HepG2 (cell line): ENCODE measurements around the gene APBB2. TPM values are rescaled to one million over a fixed set of nuclear protein-coding genes. Genes with fewer than 3 reads are reported as not detected.

ENCODE experiments used
- ATAC-seq: fragments of 200-7000 bp; cut with Tn5 transposase; 3 replicates; pipeline ENCODE4 v1.9.1; 2020; ENCODE audit warnings: mild to moderate bottlenecking, moderate library complexity
- BruUV-seq: library from RNA; stranded (reverse); fragments of 400-500 nt; replicated peaks from 2 replicates; lab custom pipeline; 2021; lab: Mats Ljungman, UMichigan
- CTCF ChIA-PET: fragments of 300-600 bp; formaldehyde crosslinking; extraction: SDS; loops from one replicate; lab custom pipeline; 2021; ENCODE audit warnings: low total read pairs, inconsistent platforms, low intra/inter-chr PET ratio; lab: Yijun Ruan, JAX
- POLR2A ChIA-PET: fragments of 350-600 bp; sonication (Branson Sonifier 250); formaldehyde crosslinking; loops from one replicate; lab custom pipeline; 2020; ENCODE audit warnings: antibody characterized with exemption, inconsistent platforms; lab: Yijun Ruan, JAX
- DNase-seq: peaks from one replicate; pipeline ENCODE4 v3.0.0-alpha.2; 2015; ENCODE audit warnings: low spot score
- FAIRE-seq: peaks from 3 replicates; lab custom pipeline; 2011; peaks lifted over from hg19 to GRCh38; lab: Jason Lieb, UNC
- H2AFZ ChIP-seq: one replicate; pipeline ENCODE4 v1.6.1; 2011; ENCODE audit warnings: low read length, inconsistent platforms
- H3K27ac ChIP-seq: fragments of 300-600 bp; 3 replicates; pipeline ENCODE4 v1.8.0; 2011; ENCODE audit warnings: mixed run types, mild to moderate bottlenecking, mixed read lengths, low read length, inconsistent platforms; ENCODE audit not compliant: insufficient read depth; ENCODE audit errors: extremely low read length
- H3K27me3 ChIP-seq, 2 experiments: fragments of 200-600 bp in 1 of 2; 2 replicates in 1 of 2; 3 replicates in 1 of 2; pipeline versions ENCODE4 v1.6.0 to v1.8.0; 2011; ENCODE audit warnings: low read length in 2 of 2, mild to moderate bottlenecking in 2 of 2, moderate library complexity in 2 of 2, inconsistent platforms in 1 of 2; ENCODE audit not compliant: insufficient read depth in 2 of 2, control insufficient read depth in 1 of 2
- H3K36me3 ChIP-seq, 2 experiments: fragments of 200-600 bp in 1 of 2; replicated peaks in 1 of 2; 2 replicates in 1 of 2; 3 replicates in 1 of 2; pipeline versions ENCODE4 v1.5.1 to v1.8.0; 2011; ENCODE audit warnings: low read length in 2 of 2, inconsistent platforms in 1 of 2; ENCODE audit not compliant: insufficient read depth in 2 of 2, control insufficient read depth in 1 of 2
- H3K4me1 ChIP-seq: 2 replicates; pipeline ENCODE4 v1.5.1; 2012; ENCODE audit warnings: low read length, inconsistent platforms; ENCODE audit not compliant: insufficient read depth
- H3K4me2 ChIP-seq: 2 replicates; pipeline ENCODE4 v1.6.0; 2011; ENCODE audit warnings: low read depth, low read length, inconsistent platforms
- H3K4me3 ChIP-seq, 3 experiments: fragments of 200-600 bp in 1 of 3; sonication (generic), shearing (Covaris generic) in 1 of 3; replicated peaks in 1 of 3; 2 replicates each; pipeline ENCODE4 v1.5.1; 2011 to 2016; ENCODE audit warnings: low read length in 3 of 3, inconsistent platforms in 2 of 3, low read depth in 2 of 3, mild to moderate bottlenecking in 2 of 3, control low read depth in 1 of 3, mixed read lengths in 1 of 3; ENCODE audit not compliant: insufficient read depth in 1 of 3
- H3K79me2 ChIP-seq: one replicate; pipeline ENCODE4 v1.6.1; 2011; ENCODE audit warnings: low read length, inconsistent platforms; ENCODE audit not compliant: insufficient read depth
- H3K9ac ChIP-seq: 2 replicates; pipeline ENCODE4 v1.6.0; 2011; ENCODE audit warnings: mild to moderate bottlenecking, low read depth, low read length, inconsistent platforms; ENCODE audit not compliant: insufficient read depth
- H3K9me3 ChIP-seq: 2 replicates; pipeline ENCODE4 v1.5.1; 2012; ENCODE audit warnings: mild to moderate bottlenecking, low read length
- H4K20me1 ChIP-seq: 2 replicates; pipeline ENCODE4 v1.6.0; 2011; ENCODE audit warnings: inconsistent platforms, mild to moderate bottlenecking, low read length, moderate library complexity; ENCODE audit not compliant: insufficient read depth
- FOXA1 ChIP-seq, 2 experiments: fragments of 450-650 bp in 1 of 2; sonication (generic) in 1 of 2; formaldehyde crosslinking in 1 of 2; IDR thresholded peaks; 2 replicates each; pipeline versions ENCODE4 v1.4.0 to v1.6.1; 2016 to 2020; ENCODE audit warnings: missing genetic modification reagents in 1 of 2
- HES4 ChIP-seq: sonication (generic); formaldehyde crosslinking; IDR thresholded peaks from 2 replicates; pipeline ENCODE4 v1.9.0; 2021; ENCODE audit warnings: mild to moderate bottlenecking, missing genetic modification reagents, borderline replicate concordance
- KAT2B ChIP-seq: fragments of 150-350 bp; IDR thresholded peaks from 2 replicates; pipeline ENCODE4 v1.6.1; 2014; ENCODE audit warnings: low read depth, low read length, borderline replicate concordance
- KLF12 ChIP-seq: sonication (generic); formaldehyde crosslinking; IDR thresholded peaks from 2 replicates; pipeline ENCODE4 v1.4.0; 2020; ENCODE audit warnings: missing genetic modification reagents, borderline replicate concordance
- MEIS2 ChIP-seq: sonication (generic); formaldehyde crosslinking; IDR thresholded peaks from 2 replicates; pipeline ENCODE4 v1.9.0; 2021; ENCODE audit warnings: mild to moderate bottlenecking, missing genetic modification reagents
- MIXL1 ChIP-seq: IDR thresholded peaks from 2 replicates; pipeline ENCODE4 v1.6.1; 2016
- NFKB2 ChIP-seq: sonication (generic); formaldehyde crosslinking; IDR thresholded peaks from 2 replicates; pipeline ENCODE4 v1.4.0; 2020; ENCODE audit warnings: missing genetic modification reagents, borderline replicate concordance
- PITX1 ChIP-seq: sonication (generic); formaldehyde crosslinking; IDR thresholded peaks from 2 replicates; pipeline ENCODE4 v1.5.1; 2020; ENCODE audit warnings: mild to moderate bottlenecking, missing genetic modification reagents
- RBM22 ChIP-seq: fragments of 200-400 bp; formaldehyde crosslinking; optimal IDR thresholded peaks from 2 replicates; pipeline ENCODE3; 2017; ENCODE audit warnings: mild to moderate bottlenecking, low read length, moderate library complexity
- TBX2 ChIP-seq: sonication (generic); formaldehyde crosslinking; IDR thresholded peaks from 2 replicates; pipeline ENCODE4 v1.5.0; 2020; ENCODE audit warnings: missing genetic modification reagents, mild to moderate bottlenecking, borderline replicate concordance
- TP53 ChIP-seq: sonication (generic); formaldehyde crosslinking; conservative IDR thresholded peaks from 2 replicates; pipeline ENCODE4 v1.4.0; 2020; ENCODE audit warnings: missing genetic modification reagents
- ZFY ChIP-seq: sonication (generic); formaldehyde crosslinking; IDR thresholded peaks from 2 replicates; pipeline ENCODE4 v1.4.0; 2020; ENCODE audit warnings: missing genetic modification reagents
- ZMYM4 ChIP-seq: sonication (generic); formaldehyde crosslinking; IDR thresholded peaks from 2 replicates; pipeline ENCODE4 v1.8.1; 2023; ENCODE audit warnings: mild to moderate bottlenecking, missing genetic modification reagents
- ZNF567 ChIP-seq: sonication (generic); formaldehyde crosslinking; IDR thresholded peaks from 2 replicates; pipeline ENCODE4 v1.8.1; 2023; ENCODE audit warnings: mild to moderate bottlenecking, missing genetic modification reagents, borderline replicate concordance
- ZNF614 ChIP-seq: IDR thresholded peaks from 2 replicates; pipeline ENCODE4 v1.6.1; 2018; ENCODE audit warnings: missing biosample characterization, missing genetic modification reagents, inconsistent platforms, borderline replicate concordance
- ZNF770 ChIP-seq: sonication (generic); formaldehyde crosslinking; IDR thresholded peaks from 2 replicates; pipeline ENCODE4 v1.5.0; 2020; ENCODE audit warnings: mild to moderate bottlenecking, missing genetic modification reagents
- whole genome bisulfite sequencing: methylation state at CpG from one replicate; pipeline ENCODE4 v1.1.6; 2017; ENCODE audit warnings: low lambda C conversion rate; 5-methylcytosine and 5-hydroxymethylcytosine counted together
- in situ Hi-C: cut with HindIII; loops from 2 replicates; pipeline ENCODE4 v1.10.0; 2017; ENCODE audit warnings: low pct_unique_long_range_greater_than_20kb; ENCODE audit not compliant: extremely low pct_ligation_motif_present
- intact Hi-C: fragments of 100-400 bp; cut with micrococcal nuclease; formaldehyde crosslinking; loops from one replicate; pipeline ENCODE4 v1.10.0; 2022; ENCODE audit not compliant: unreplicated experiment
- polyA plus RNA-seq, 8 experiments: library from polyadenylated mRNA; depleted of rRNA in 3 of 8; stranded (reverse) in 7 of 8; unstranded in 1 of 8; fragments of >200 nt; fragmentation: Illumina TruSeq in 4 of 8; extraction: Trizol in 4 of 8; gene quantifications; 2 replicates each; pipeline versions ENCODE4 v1.2.1 to v1.2.3, GENCODE V29; 2011 to 2016; ENCODE audit warnings: low read depth in 4 of 8, missing spikeins in 1 of 8, mixed read lengths in 1 of 8; ENCODE audit not compliant: insufficient read depth in 1 of 8
- total RNA-seq, 5 experiments: library from RNA; depleted of rRNA; stranded (reverse); fragments of >200 nt; fragmentation: Illumina TruSeq; extraction: Trizol; gene quantifications; 2 replicates each; pipeline ENCODE4 v1.2.3, GENCODE V29; 2016; ENCODE audit warnings: low read depth in 1 of 5
- TF ChIP-seq, protein P1 (sequence below): sonication (generic); formaldehyde crosslinking; IDR thresholded peaks from 2 replicates; pipeline ENCODE4 v1.4.0; 2020; ENCODE audit warnings: missing genetic modification reagents

APBB2 gene
- total and polyA plus RNA-seq, 2 of the 13 experiments (the other 11 are each of a cell fraction or from before 2014, with no cell fraction given): 11.7 to 17.0 TPM

GRCh38 chr4:41144812-41145211 is 69.5 kb downstream of the APBB2 start:
- 73% methylated on average over 5 of the region's 5 CpGs for WGBS
- in situ Hi-C loops (no loop called here), intact Hi-C loops (no loop called here)
- Histone ChIP-seq H3K79me2 (peaks cover 13% of the 10 kb centered on the region), H3K4me2 (no peak overlapping the region), H3K9me3 (no peaks in the 10 kb centered on the region), H4K20me1 (no peaks in the 10 kb centered on the region), H3K27ac (peak overlapping the region; percentile 63), H3K9ac (0 out of 2 replicates have a peak overlapping the region, but pooled peaks have one; percentile 17), H3K4me3 (no peak overlapping the region), H3K36me3 (peaks cover 1 to 8% of the 10 kb centered on the region in 2 experiments; a peak in 3 of 5 replicates), H3K4me1 (peaks cover 51% of the 10 kb centered on the region), H2AFZ (no peak overlapping the region), H3K27me3 (no peaks in the 10 kb centered on the region)
- DNase-seq (peak; percentile 44), FAIRE-seq (no peak), ATAC-seq (peak; percentile 48)
- ChIA-PET CTCF (no interaction called here), POLR2A (interaction anchor here (0.8 to 2.2 kb wide), 2 partner anchors 12 to 20 kb away, joined by 3 to 7 read pairs; no protein-coding TSS in a partner anchor)
- BruUV-seq: no TSS peak
- TF ChIP-seq KLF12 (CRISPR knock-in tag) (no peak), FOXA1 (IDR thresholded peaks at IDR 0.05) (no peak), FOXA1 (CRISPR knock-in tag; IDR thresholded peaks at IDR 0.05) (no peak), MIXL1 (no peak), RBM22 (no peak), HES4 (no peak), ZMYM4 (peak; percentile 14; the same call in 1 of the 2 replicates), NFKB2 (CRISPR knock-in tag) (no peak), PITX1 (CRISPR knock-in tag) (no peak), KAT2B (no peak), ZNF770 (CRISPR knock-in tag) (peak; percentile 90), ZNF614 (CRISPR knock-in tag) (no peak), MEIS2 (CRISPR knock-in tag) (no peak), TP53 (CRISPR knock-in tag) (peak; percentile 100), ZFY (CRISPR knock-in tag) (peak; percentile 40; the same call in 1 of the 2 replicates), TBX2 (CRISPR knock-in tag) (no peak), ZNF567 (CRISPR knock-in tag) (no peak)
- TF ChIP-seq, protein P1, sequence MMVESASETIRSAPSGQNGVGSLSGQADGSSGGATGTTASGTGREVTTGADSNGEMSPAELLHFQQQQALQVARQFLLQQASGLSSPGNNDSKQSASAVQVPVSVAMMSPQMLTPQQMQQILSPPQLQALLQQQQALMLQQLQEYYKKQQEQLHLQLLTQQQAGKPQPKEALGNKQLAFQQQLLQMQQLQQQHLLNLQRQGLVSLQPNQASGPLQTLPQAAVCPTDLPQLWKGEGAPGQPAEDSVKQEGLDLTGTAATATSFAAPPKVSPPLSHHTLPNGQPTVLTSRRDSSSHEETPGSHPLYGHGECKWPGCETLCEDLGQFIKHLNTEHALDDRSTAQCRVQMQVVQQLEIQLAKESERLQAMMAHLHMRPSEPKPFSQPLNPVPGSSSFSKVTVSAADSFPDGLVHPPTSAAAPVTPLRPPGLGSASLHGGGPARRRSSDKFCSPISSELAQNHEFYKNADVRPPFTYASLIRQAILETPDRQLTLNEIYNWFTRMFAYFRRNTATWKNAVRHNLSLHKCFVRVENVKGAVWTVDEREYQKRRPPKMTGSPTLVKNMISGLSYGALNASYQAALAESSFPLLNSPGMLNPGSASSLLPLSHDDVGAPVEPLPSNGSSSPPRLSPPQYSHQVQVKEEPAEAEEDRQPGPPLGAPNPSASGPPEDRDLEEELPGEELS (CRISPR knock-in tag): no peak
